SK-N-SH treated with all-trans-retinoic acid at 6 μM for 48 hours (cell line): ENCODE results near the gene AKAP12.

Experiments
- ATAC-seq: fragments of 200-7000 bp; cut with Tn5 transposase; 3 replicates; pipeline ENCODE4 v1.9.1; 2020; ENCODE audit warnings: mild to moderate bottlenecking, moderate library complexity
- ARNTL ChIP-seq: fragments of 450-650 bp; formaldehyde crosslinking; IDR thresholded peaks from 2 replicates; pipeline ENCODE4 v1.5.0; 2020; ENCODE audit warnings: low read depth, mild to moderate bottlenecking, moderate library complexity, borderline replicate concordance
- BACH2 ChIP-seq: fragments of 250-450 bp; sonication (Bioruptor Pico); IDR thresholded peaks from 2 replicates; pipeline ENCODE4 v1.9.0; 2021; ENCODE audit warnings: mild to moderate bottlenecking, borderline replicate concordance
- CSDC2 ChIP-seq: fragments of 250-450 bp; sonication (Bioruptor Pico); IDR thresholded peaks from 2 replicates; pipeline ENCODE4 v1.5.0; 2020; ENCODE audit warnings: mild to moderate bottlenecking, moderate library complexity
- ESRRG ChIP-seq: fragments of 250-450 bp; sonication (Bioruptor Pico); IDR thresholded peaks from 2 replicates; pipeline ENCODE4 v1.6.1; 2021; ENCODE audit warnings: mild to moderate bottlenecking
- GLIS3 ChIP-seq: fragments of 250-450 bp; sonication (Bioruptor Pico); IDR thresholded peaks from 2 replicates; pipeline ENCODE4 v1.5.0; 2020; ENCODE audit warnings: mild to moderate bottlenecking, moderate library complexity
- ISL1 ChIP-seq: fragments of 250-450 bp; sonication (Bioruptor Pico); IDR thresholded peaks from 2 replicates; pipeline ENCODE4 v2.1.2; 2022; ENCODE audit warnings: mild to moderate bottlenecking, moderate library complexity
- OSR1 ChIP-seq: fragments of 250-450 bp; sonication (Bioruptor Pico); IDR thresholded peaks from 2 replicates; pipeline ENCODE4 v1.8.0; 2022; ENCODE audit warnings: moderate library complexity, mild to moderate bottlenecking, inconsistent platforms
- PPARA ChIP-seq: fragments of 250-450 bp; sonication (Bioruptor Pico); IDR thresholded peaks from 2 replicates; pipeline ENCODE4 v1.5.0; 2020; ENCODE audit warnings: mild to moderate bottlenecking, borderline replicate concordance
- SNAI2 ChIP-seq: fragments of 250-450 bp; sonication (Bioruptor Pico); IDR thresholded peaks from 2 replicates; pipeline ENCODE4 v1.5.0; 2020; ENCODE audit warnings: mild to moderate bottlenecking, moderate library complexity
- TCF4 ChIP-seq: fragments of 250-450 bp; sonication (Bioruptor Pico); IDR thresholded peaks from 2 replicates; pipeline ENCODE4 v1.8.0; 2021; ENCODE audit warnings: mild to moderate bottlenecking, moderate library complexity, borderline replicate concordance
- TOX ChIP-seq: fragments of 250-450 bp; sonication (Bioruptor Pico); IDR thresholded peaks from 2 replicates; pipeline ENCODE4 v1.8.0; 2021; ENCODE audit warnings: mild to moderate bottlenecking, moderate library complexity, borderline replicate concordance
- ZC3H10 ChIP-seq: fragments of 250-450 bp; sonication (Bioruptor Pico); IDR thresholded peaks from 2 replicates; pipeline ENCODE4 v1.5.1; 2021; ENCODE audit warnings: mild to moderate bottlenecking, moderate library complexity
- ZFP3 ChIP-seq: fragments of 250-450 bp; sonication (Bioruptor Pico); IDR thresholded peaks from 2 replicates; pipeline ENCODE4 v1.5.0; 2020; ENCODE audit warnings: mild to moderate bottlenecking, moderate library complexity
- ZNF565 ChIP-seq: fragments of 450-650 bp; formaldehyde crosslinking; conservative IDR thresholded peaks from 2 replicates; pipeline ENCODE4 v1.5.0; 2020; ENCODE audit warnings: low read depth, mild to moderate bottlenecking, moderate library complexity
- ZNF70 ChIP-seq: fragments of 450-650 bp; formaldehyde crosslinking; IDR thresholded peaks from 2 replicates; pipeline ENCODE4 v1.5.0; 2020; ENCODE audit warnings: mild to moderate bottlenecking, moderate library complexity
- TF ChIP-seq, protein P1 (sequence below): fragments of 250-450 bp; sonication (Bioruptor Pico); IDR thresholded peaks from 2 replicates; pipeline ENCODE4 v1.5.0; 2020; ENCODE audit warnings: mild to moderate bottlenecking, moderate library complexity
- TF ChIP-seq, protein P2 (sequence below): fragments of 250-450 bp; sonication (Bioruptor Pico); IDR thresholded peaks from 2 replicates; pipeline ENCODE4 v1.5.1; 2020; ENCODE audit warnings: low read depth, mild to moderate bottlenecking, moderate library complexity
- TF ChIP-seq, protein P3 (sequence below): fragments of 250-450 bp; sonication (Bioruptor Pico); IDR thresholded peaks from 2 replicates; pipeline ENCODE4 v1.8.0; 2021; ENCODE audit warnings: low read depth, mild to moderate bottlenecking, moderate library complexity, borderline replicate concordance
- TF ChIP-seq, protein P4 (sequence below): fragments of 250-450 bp; sonication (Bioruptor Pico); IDR thresholded peaks from 2 replicates; pipeline ENCODE4 v1.5.1; 2021; ENCODE audit warnings: mild to moderate bottlenecking, moderate library complexity

AKAP12 gene

DNA sequence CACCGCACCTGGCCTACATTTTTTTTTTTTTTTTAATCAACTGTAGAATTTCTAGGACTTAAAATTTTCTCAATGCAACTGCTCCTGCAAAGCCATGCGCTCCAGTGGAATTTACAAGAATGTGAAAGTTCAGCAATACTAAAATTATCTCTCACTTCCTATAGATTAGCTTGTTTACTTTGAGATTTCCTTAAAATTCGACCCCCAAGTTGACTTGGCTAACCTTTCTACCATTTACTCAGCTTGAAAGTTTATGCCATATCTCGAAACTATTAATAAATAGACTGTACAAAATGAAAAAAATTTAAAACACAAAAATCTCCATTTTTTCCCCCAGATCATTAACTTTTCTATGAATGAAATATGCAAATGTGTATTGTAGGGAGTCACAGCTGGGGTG is 87.3 kb downstream of the AKAP12 start:
- ATAC-seq, result no peak

DNA sequence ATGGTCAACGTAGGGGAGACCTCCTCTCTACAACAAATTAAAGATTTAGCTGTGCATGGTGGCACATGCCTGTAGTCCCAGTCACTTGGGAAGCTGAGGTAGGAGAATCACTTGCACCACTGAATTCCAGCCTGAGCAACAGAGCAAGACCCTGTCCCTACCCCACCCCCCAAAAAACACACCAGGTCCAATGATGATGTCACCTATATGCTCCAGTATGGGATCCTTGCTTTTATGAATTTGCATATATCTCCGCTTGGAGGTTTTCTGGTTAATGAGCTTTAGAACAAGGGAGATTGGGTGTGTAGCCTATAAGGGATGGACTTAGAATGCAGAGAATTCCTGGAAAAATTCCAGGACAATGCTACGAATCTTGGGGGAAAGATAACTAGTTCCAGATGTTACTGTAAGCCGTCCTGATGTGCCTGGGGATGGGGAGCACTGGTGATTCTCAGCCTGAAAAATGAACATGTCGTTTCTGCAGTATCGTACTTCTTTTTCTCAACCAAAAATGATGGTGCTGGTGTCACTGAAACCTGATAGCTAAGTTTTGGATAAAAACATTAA is 90.4 kb downstream of the AKAP12 start:
- TF ChIP-seq ISL1 (CRISPR knock-in tag), result no peak
- TF ChIP-seq, protein P1, sequence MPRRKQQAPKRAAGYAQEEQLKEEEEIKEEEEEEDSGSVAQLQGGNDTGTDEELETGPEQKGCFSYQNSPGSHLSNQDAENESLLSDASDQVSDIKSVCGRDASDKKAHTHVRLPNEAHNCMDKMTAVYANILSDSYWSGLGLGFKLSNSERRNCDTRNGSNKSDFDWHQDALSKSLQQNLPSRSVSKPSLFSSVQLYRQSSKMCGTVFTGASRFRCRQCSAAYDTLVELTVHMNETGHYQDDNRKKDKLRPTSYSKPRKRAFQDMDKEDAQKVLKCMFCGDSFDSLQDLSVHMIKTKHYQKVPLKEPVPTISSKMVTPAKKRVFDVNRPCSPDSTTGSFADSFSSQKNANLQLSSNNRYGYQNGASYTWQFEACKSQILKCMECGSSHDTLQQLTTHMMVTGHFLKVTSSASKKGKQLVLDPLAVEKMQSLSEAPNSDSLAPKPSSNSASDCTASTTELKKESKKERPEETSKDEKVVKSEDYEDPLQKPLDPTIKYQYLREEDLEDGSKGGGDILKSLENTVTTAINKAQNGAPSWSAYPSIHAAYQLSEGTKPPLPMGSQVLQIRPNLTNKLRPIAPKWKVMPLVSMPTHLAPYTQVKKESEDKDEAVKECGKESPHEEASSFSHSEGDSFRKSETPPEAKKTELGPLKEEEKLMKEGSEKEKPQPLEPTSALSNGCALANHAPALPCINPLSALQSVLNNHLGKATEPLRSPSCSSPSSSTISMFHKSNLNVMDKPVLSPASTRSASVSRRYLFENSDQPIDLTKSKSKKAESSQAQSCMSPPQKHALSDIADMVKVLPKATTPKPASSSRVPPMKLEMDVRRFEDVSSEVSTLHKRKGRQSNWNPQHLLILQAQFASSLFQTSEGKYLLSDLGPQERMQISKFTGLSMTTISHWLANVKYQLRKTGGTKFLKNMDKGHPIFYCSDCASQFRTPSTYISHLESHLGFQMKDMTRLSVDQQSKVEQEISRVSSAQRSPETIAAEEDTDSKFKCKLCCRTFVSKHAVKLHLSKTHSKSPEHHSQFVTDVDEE (CRISPR knock-in tag), result 0 out of 2 replicates have a peak, but pooled peaks have one; percentile 34
- TF ChIP-seq TCF4 (CRISPR knock-in tag), result peak; percentile 73
- no peak for TF ChIP-seq GLIS3 (CRISPR knock-in tag)
- no peak for TF ChIP-seq PPARA
- no peak for TF ChIP-seq ESRRG (CRISPR knock-in tag)
- no peak for TF ChIP-seq ZFP3 (CRISPR knock-in tag)
- TF ChIP-seq, all 23 proteins: peak for 2
- ATAC-seq, result peak; percentile 69

More for the DNA sequence above, 87.3 kb downstream of the AKAP12 start:
- no peak for TF ChIP-seq CSDC2
- TF ChIP-seq ZFP3 (CRISPR knock-in tag), result no peak
- TF ChIP-seq OSR1, result no peak
- no peak for TF ChIP-seq ZNF70
- TF ChIP-seq, protein P2, sequence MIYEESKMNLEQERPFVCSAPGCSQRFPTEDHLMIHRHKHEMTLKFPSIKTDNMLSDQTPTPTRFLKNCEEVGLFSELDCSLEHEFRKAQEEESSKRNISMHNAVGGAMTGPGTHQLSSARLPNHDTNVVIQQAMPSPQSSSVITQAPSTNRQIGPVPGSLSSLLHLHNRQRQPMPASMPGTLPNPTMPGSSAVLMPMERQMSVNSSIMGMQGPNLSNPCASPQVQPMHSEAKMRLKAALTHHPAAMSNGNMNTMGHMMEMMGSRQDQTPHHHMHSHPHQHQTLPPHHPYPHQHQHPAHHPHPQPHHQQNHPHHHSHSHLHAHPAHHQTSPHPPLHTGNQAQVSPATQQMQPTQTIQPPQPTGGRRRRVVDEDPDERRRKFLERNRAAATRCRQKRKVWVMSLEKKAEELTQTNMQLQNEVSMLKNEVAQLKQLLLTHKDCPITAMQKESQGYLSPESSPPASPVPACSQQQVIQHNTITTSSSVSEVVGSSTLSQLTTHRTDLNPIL (CRISPR knock-in tag), result no peak
- no peak for TF ChIP-seq SNAI2 (CRISPR knock-in tag)
- TF ChIP-seq TOX, result no peak
- TF ChIP-seq, protein P3, sequence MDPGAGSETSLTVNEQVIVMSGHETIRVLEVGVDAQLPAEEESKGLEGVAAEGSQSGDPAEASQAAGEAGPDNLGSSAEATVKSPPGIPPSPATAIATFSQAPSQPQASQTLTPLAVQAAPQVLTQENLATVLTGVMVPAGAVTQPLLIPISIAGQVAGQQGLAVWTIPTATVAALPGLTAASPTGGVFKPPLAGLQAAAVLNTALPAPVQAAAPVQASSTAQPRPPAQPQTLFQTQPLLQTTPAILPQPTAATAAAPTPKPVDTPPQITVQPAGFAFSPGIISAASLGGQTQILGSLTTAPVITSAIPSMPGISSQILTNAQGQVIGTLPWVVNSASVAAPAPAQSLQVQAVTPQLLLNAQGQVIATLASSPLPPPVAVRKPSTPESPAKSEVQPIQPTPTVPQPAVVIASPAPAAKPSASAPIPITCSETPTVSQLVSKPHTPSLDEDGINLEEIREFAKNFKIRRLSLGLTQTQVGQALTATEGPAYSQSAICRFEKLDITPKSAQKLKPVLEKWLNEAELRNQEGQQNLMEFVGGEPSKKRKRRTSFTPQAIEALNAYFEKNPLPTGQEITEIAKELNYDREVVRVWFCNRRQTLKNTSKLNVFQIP (CRISPR knock-in tag), result no peak
- TF ChIP-seq ESRRG (CRISPR knock-in tag), result no peak

DNA sequence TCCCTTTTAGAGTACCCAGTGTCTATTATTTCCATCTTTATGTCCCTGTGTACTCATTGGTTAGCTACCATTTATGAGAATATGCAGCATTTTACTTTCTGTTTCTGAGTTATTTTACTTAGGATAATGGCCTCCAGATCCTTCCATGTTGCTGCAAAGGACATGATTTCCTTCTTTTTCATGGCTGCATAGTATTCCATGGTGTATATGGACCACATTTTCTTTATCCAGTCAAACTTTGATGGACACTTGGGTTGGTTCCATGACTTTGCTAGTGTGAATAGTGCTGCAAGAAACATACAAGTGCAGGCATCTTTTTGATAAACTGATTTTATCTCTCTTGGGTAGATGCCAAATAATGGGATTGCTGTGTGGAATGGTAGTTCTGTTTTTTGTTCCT is 96.2 kb downstream of the AKAP12 start:
- no peak for ATAC-seq
- TF ChIP-seq ZNF70 (no peak), OSR1 (no peak), ISL1 (CRISPR knock-in tag) (no peak), TOX (no peak), ESRRG (CRISPR knock-in tag) (no peak), ARNTL (CRISPR knock-in tag) (no peak), BACH2 (CRISPR knock-in tag) (no peak), SNAI2 (CRISPR knock-in tag) (no peak), ZC3H10 (CRISPR knock-in tag) (no peak), CSDC2 (no peak), ZNF565 (CRISPR knock-in tag) (no peak), GLIS3 (CRISPR knock-in tag) (no peak), TCF4 (CRISPR knock-in tag) (no peak)
- TF ChIP-seq, protein P1 (CRISPR knock-in tag), result no peak
- TF ChIP-seq, protein P2 (CRISPR knock-in tag), result no peak
- TF ChIP-seq, protein P4, sequence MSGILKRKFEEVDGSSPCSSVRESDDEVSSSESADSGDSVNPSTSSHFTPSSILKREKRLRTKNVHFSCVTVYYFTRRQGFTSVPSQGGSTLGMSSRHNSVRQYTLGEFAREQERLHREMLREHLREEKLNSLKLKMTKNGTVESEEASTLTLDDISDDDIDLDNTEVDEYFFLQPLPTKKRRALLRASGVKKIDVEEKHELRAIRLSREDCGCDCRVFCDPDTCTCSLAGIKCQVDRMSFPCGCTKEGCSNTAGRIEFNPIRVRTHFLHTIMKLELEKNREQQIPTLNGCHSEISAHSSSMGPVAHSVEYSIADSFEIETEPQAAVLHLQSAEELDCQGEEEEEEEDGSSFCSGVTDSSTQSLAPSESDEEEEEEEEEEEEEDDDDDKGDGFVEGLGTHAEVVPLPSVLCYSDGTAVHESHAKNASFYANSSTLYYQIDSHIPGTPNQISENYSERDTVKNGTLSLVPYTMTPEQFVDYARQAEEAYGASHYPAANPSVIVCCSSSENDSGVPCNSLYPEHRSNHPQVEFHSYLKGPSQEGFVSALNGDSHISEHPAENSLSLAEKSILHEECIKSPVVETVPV, result no peak
